Stomach (tissue), 4 donors: ENCODE results near the gene RBBP5.

ENCODE experiments used
- CTCF ChIP-seq, 7 experiments: fragments of 450-650 bp in 4 of 7; fragments of 200-600 bp in 3 of 7; sonication (generic) in 3 of 7; IDR thresholded peaks; one replicate each; pipeline ENCODE4 v1.5.1; 2016 to 2019; ENCODE audit warnings: antibody characterized with exemption in 7 of 7, control low read depth in 2 of 7, mild to moderate bottlenecking in 1 of 7
- POLR2AphosphoS5 ChIP-seq, 3 donors: sonication (generic); formaldehyde crosslinking; IDR thresholded peaks; one replicate each; pipeline ENCODE4 v1.6.1; 2016; ENCODE audit warnings: antibody characterized with exemption in 3 of 3

GRCh38 chr1:205169248-205169647 lies 47.5 kb upstream of the RBBP5 start:
- no peak for TF ChIP-seq CTCF (IDR thresholded peaks at IDR 0.05)
- TF ChIP-seq POLR2AphosphoS5 (IDR thresholded peaks at IDR 0.05), result no peak
